Uterus (tissue), 2 donors: ENCODE measurements around the gene KANTR.

Source experiments
- POLR2A ChIP-seq, 2 donors: fragments of 450-650 bp; IDR thresholded peaks; one replicate each; pipeline ENCODE4 v1.6.1; 2016; ENCODE audit warnings: antibody characterized with exemption in 2 of 2, mild to moderate bottlenecking in 1 of 2, moderate library complexity in 1 of 2
- TF ChIP-seq, protein P1 (sequence below), 4 experiments: fragments of 200-600 bp in 2 of 4; fragments of 450-650 bp in 2 of 4; sonication (generic) in 2 of 4; IDR thresholded peaks; one replicate each; pipeline ENCODE4 v1.5.1; 2016 to 2019; ENCODE audit warnings: antibody characterized with exemption in 4 of 4, mild to moderate bottlenecking in 2 of 4, moderate library complexity in 1 of 4

DNA sequence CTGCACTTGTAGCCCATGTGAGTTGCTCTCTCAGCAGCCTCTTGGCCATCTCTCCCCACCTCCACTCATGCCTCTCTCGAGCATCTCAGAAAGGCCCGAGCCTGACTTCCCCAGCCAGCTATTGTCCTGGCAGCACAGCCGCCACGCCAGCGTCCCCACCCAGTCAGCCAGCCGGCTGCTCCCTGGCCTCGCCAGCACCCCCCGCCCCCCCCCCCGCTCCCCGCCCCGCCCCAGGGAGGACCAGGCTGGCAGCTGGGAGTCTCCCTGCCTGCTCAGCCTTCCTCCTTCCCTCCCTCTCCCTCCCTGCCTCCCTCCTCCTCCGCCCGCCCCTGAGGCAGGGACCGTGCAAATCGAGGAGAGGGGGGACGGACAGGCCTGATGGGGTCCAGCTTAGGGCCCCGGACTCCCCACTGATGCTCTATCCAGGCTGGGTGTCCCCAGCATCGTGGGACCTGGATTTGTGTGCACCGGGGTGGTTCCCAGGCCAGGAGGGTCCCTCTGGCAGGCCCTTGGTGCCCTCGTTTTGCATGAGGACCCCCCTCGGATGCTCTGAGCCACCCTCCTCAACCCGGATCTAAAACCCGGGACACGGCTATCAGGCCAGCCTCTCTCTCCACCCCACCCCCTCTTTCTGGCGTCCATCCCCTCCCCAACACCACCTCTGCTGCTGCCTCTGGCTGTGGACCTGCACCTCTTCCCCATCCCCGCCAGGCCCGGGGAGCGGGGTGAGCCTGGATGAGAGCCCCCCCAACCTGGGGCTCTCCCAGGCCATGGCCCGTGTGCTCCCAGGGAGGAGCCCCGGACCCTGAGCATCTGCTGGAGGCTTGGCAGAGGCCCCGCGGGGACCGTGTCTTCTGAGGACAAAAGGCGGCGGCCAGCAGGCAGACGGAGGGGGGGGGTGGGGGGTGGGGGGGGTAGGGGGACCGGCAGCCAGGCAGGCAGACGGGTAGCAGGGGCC is 45.5 kb upstream of the KANTR start, which contains the start of gene GPR173:
- TF ChIP-seq, protein P1, sequence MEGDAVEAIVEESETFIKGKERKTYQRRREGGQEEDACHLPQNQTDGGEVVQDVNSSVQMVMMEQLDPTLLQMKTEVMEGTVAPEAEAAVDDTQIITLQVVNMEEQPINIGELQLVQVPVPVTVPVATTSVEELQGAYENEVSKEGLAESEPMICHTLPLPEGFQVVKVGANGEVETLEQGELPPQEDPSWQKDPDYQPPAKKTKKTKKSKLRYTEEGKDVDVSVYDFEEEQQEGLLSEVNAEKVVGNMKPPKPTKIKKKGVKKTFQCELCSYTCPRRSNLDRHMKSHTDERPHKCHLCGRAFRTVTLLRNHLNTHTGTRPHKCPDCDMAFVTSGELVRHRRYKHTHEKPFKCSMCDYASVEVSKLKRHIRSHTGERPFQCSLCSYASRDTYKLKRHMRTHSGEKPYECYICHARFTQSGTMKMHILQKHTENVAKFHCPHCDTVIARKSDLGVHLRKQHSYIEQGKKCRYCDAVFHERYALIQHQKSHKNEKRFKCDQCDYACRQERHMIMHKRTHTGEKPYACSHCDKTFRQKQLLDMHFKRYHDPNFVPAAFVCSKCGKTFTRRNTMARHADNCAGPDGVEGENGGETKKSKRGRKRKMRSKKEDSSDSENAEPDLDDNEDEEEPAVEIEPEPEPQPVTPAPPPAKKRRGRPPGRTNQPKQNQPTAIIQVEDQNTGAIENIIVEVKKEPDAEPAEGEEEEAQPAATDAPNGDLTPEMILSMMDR (IDR thresholded peaks at IDR 0.05), result no peak
- TF ChIP-seq POLR2A (IDR thresholded peaks at IDR 0.05), result no peak
